IPS DF 6.9 (cell line): ENCODE results near the gene MYH6.

ENCODE experiments used
- DNase-seq: peaks from one replicate; pipeline ENCODE4 v3.0.0-alpha.2; 2013; ENCODE audit warnings: low read depth, low spot score
- H3K27ac ChIP-seq: one replicate; pipeline ENCODE4 v1.5.1; 2013; ENCODE audit warnings: low read length, control low read depth
- H3K27me3 ChIP-seq: 2 replicates; pipeline ENCODE4 v1.6.1; 2013; ENCODE audit warnings: mild to moderate bottlenecking, low read length; ENCODE audit not compliant: control insufficient read depth, insufficient read depth
- H3K36me3 ChIP-seq: 2 replicates; pipeline ENCODE4 v1.6.1; 2013; ENCODE audit warnings: low read length; ENCODE audit not compliant: control insufficient read depth, insufficient read depth
- H3K4me1 ChIP-seq: 2 replicates; pipeline ENCODE4 v1.6.1; 2013; ENCODE audit warnings: low read length; ENCODE audit not compliant: control insufficient read depth, insufficient read depth
- H3K4me3 ChIP-seq: 2 replicates; pipeline ENCODE4 v1.5.1; 2013; ENCODE audit warnings: mild to moderate bottlenecking, low read length
- H3K9me3 ChIP-seq: 2 replicates; pipeline ENCODE4 v1.6.1; 2013; ENCODE audit warnings: low read length, inconsistent platforms; ENCODE audit not compliant: control insufficient read depth, insufficient read depth
- WGBS: extraction: QIAGEN DNeasy Blood & Tissue Kit; methylation state at CpG from one replicate; pipeline ENCODE4 v1.1.7; 2013; ENCODE audit warnings: mixed read lengths, missing lambda C conversion rate; ENCODE audit not compliant: insufficient read length, insufficient coverage; 5-methylcytosine and 5-hydroxymethylcytosine counted together

MYH6 gene

DNA sequence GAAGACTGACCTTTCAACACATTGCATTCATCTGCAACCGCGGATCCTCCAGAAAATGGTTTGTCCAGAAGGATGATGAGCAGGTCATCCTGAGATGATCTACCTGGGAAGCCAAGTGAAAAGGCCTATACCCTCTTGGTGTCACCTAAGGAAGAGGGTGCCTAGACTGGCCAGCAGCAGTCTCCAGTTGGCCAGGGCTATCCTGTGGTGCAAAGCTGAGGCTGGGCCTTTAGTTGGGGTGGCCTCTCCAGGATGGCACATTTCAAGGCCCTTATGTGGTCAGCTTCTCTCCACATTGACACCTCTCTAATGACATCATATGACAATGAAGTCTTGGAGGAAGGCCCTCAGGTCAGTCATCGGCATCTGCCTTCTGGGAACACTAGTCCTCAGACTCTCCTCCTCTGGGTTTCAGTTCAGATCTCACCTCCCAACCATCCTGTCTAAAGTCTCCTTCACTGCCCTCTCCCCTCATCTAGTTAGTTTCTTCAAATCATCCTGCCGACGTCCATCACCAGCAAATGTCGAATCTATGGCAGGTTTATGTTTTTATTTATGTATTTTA is 52.1 kb downstream of the MYH6 start:
- H3K27ac ChIP-seq: no peak overlapping the region
- no peaks in the 10 kb centered on the region for H3K9me3 ChIP-seq
- no peak overlapping the region for H3K4me3 ChIP-seq
- WGBS: no CpG with 5 or more reads among the region's 6 CpGs
- H3K36me3 ChIP-seq: peaks cover 6% of the 10 kb centered on the region
- peaks cover 4% of the 10 kb centered on the region; the same call in 1 of the 2 replicates for H3K4me1 ChIP-seq
- no peak for DNase-seq
- no peaks in the 10 kb centered on the region for H3K27me3 ChIP-seq

DNA sequence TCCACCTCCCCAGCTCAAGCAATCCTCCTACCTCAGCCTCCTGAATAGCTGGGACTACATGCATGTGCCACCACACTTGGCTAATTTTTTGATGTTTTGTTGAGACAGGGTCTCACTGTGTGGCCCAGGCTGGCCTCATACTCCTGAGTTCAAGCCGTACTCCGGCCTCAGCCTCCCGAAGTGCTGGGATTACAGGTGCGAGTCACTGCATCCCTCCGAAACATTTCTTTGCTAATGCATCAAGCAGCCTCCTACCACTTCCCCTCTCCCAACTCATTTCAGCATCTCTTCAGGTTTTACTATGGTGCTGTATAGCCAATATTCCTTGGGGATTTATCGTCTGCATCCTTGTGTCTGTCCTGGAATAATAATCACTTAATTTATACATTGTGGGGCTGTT is 53.1 kb downstream of the MYH6 start:
- no peak overlapping the region for H3K27ac ChIP-seq
- peaks cover 5% of the 10 kb centered on the region for H3K36me3 ChIP-seq
- no peak for DNase-seq
- WGBS: no CpG with 5 or more reads among the region's 6 CpGs
- peaks cover 4% of the 10 kb centered on the region; the same call in 1 of the 2 replicates for H3K4me1 ChIP-seq
- H3K27me3 ChIP-seq: no peaks in the 10 kb centered on the region
- H3K9me3 ChIP-seq: no peaks in the 10 kb centered on the region
- H3K4me3 ChIP-seq: no peak overlapping the region

DNA sequence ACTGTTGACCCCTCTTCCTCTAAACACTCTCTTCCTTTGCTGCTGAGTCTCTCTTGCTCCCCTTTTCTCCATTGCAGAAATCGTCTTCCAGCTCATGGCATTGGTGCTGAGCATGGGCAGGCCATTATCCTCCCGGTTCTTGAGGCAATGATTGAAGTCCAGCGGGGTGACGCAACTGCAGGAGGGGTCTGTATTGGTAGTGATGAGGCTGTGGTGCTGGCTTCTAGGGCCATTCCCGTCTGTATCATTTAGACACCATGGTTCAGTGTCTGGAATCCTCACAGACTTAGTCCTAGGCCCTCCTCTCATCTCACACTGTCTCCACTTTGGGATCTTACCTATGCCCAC is 54.7 kb downstream of the MYH6 start:
- Histone ChIP-seq H3K27ac (no peak overlapping the region), H3K4me1 (peaks cover 4% of the 10 kb centered on the region; the same call in 1 of the 2 replicates), H3K27me3 (no peaks in the 10 kb centered on the region), H3K4me3 (no peak overlapping the region), H3K9me3 (no peaks in the 10 kb centered on the region), H3K36me3 (peaks cover 2% of the 10 kb centered on the region; the same call in 1 of the 2 replicates)
- whole genome bisulfite sequencing: no CpG with 5 or more reads among the region's 5 CpGs
- DNase-seq: no peak

DNA sequence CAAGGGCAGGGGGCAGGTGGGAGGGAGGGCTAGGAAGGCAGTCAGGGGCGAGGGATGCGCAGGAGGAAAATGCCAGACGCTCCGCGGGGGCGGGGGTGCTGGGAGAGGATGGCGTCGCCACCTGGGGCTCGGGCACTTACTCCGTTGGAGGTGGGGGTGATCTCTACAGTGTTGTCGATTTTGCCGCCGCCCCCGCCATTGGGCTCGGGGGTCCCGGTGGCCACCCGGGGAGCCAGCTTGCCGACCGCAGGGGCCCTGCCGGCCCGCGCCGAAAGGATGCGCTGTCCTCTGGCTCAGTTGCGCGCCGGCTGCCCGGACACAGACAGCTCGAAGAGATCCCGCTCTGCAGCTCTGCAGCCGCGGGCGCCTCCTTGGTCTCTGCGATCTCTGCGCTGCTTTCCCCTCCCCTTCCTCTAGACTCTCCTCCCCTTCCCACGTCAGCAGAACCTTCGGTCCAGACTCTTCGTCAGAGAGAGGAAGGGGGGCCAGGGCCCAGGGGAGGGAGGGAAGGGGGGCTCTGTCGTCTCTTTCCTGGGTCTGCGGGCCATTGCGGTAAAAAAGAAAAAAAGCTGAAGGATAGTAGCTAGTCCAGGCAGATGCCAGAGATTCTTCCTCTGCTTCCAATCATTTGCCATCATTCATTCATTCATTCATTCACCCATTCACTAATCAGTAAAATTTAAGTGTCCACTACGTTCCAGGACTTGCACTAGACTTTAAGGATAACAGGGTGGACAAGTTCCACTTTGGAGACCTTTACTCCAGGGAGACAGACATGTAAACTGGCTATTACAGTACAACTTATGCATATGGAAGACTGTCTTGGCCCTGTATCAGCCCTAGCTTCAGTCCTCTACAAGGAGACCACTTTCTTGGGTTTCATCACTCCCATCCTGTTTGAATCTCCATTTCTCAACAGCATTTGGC is 55.3 kb downstream of the MYH6 start, which contains the start of gene SLC22A17:
SLC22A17 (minus strand) TSS at position 382 of the 927 bp plus-strand sequence.
- DNase-seq: peak; percentile 77
- Histone ChIP-seq H3K4me1 (peaks cover 4% of the 10 kb centered on the region; the same call in 1 of the 2 replicates), H3K27ac (no peak within 1 kb of the TSS), H3K4me3 (peak within 1 kb of the TSS; percentile 91), H3K27me3 (no peaks in the 10 kb centered on the region), H3K36me3 (peaks cover 2% of the 10 kb centered on the region; the same call in 1 of the 2 replicates), H3K9me3 (no peaks in the 10 kb centered on the region)
- no CpG with 5 or more reads among the region's 42 CpGs for WGBS

DNA sequence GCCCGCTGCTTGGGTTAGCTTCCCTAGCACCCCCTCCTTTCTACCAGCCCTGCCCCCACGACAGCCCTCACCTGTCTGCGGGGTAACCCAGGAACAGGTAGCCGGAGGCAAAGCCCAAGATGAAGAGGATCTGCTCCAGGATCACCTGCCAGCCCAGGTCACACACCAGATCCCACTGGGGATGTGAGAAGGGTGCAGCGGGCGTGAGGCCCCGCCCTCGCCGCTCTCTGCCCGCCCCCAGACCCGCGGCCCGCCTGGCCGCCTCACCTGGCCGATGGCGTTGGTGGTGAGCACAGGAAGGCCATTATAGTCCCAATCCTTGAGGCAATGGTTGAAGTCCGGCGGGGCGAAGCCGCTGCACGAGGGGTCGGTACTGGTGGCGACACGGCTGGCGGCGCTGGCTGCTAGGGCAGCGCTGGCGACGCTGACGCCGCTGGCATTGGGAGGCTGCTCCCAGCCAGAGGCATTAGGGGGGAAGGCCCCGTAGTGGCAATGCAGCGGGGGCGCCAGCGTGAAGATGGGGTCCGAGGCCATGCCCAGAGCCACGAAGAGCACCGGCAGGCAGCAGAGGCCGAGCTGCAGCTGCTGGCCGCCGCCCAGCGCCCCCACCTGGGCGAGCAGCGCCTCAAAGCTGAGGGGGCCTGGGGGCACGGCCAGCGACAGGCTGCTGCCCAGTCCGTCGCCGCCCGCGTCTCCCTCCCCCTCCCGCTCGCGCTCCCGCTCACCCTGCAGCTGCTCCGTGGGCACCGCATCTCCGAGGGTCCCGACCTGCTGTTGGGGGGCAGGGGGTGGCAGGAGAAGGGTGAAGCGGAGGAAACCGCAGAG is 56.2 kb downstream of the MYH6 start:
- H3K27me3 ChIP-seq: no peaks in the 10 kb centered on the region
- H3K36me3 ChIP-seq: no peaks in the 10 kb centered on the region
- no peak overlapping the region for H3K27ac ChIP-seq
- H3K4me1 ChIP-seq: peaks cover 4% of the 10 kb centered on the region; the same call in 1 of the 2 replicates
- DNase-seq: no peak
- H3K9me3 ChIP-seq: no peaks in the 10 kb centered on the region
- no CpG with 5 or more reads among the region's 61 CpGs for WGBS
- H3K4me3 ChIP-seq: peak overlapping the region; percentile 91

DNA sequence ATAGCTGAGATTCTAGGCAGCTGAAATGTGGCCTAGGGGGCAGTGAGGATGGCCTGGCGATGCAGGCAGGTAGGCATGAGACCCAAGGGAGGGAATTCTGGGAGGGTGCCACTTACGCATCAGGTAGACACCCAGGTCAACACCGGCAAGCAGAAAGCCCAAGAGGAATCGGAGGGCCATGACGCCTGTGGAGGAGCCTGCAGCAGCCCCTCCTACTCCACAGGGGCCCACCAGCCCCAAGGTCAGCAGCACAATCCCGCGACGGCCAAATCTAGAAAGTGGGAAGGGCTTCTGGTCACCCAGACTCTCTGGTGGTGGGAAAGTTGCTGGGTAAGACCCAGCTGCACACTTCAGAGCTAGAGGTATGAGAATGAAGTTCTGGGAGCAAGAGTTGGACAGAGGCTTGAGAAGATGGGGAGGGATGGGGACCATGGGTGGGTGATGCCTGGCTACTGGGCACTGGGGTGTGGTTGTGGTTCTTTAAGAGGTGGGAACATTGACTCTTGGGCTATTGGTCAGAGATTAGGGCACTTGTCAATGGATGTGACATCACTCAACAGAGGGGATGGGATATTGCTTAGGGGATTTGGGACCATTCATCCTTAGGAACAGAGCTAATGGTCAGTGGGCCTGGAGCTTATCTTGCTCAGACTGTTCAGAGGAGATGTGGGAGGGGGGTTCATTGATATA is 58.8 kb downstream of the MYH6 start:
- no peaks in the 10 kb centered on the region for H3K9me3 ChIP-seq
- H3K27ac ChIP-seq: no peak overlapping the region
- no peaks in the 10 kb centered on the region for H3K27me3 ChIP-seq
- no peak for DNase-seq
- H3K36me3 ChIP-seq: no peaks in the 10 kb centered on the region
- H3K4me1 ChIP-seq: peaks cover 4% of the 10 kb centered on the region; the same call in 1 of the 2 replicates
- no CpG with 5 or more reads among the region's 8 CpGs for WGBS
- no peak overlapping the region for H3K4me3 ChIP-seq

DNA sequence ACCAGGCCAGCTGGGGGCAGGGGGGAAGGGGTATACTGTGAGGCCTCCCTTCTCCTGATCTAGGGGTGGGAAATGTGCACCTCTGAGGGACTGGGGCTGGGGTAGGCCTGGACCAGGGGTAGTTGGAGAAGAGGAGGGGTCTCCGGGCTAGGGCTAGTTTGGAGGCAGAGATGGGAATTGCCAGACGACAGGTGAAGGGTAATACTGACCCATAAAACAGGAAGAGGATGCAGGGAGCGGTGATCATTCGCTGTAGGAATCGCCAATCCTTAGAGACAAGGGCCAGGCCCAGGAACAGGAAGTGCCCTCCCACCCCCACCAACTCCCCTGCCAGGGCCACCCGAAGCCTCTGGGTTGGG is 59.8 kb downstream of the MYH6 start:
- H3K27me3 ChIP-seq: no peaks in the 10 kb centered on the region

DNA sequence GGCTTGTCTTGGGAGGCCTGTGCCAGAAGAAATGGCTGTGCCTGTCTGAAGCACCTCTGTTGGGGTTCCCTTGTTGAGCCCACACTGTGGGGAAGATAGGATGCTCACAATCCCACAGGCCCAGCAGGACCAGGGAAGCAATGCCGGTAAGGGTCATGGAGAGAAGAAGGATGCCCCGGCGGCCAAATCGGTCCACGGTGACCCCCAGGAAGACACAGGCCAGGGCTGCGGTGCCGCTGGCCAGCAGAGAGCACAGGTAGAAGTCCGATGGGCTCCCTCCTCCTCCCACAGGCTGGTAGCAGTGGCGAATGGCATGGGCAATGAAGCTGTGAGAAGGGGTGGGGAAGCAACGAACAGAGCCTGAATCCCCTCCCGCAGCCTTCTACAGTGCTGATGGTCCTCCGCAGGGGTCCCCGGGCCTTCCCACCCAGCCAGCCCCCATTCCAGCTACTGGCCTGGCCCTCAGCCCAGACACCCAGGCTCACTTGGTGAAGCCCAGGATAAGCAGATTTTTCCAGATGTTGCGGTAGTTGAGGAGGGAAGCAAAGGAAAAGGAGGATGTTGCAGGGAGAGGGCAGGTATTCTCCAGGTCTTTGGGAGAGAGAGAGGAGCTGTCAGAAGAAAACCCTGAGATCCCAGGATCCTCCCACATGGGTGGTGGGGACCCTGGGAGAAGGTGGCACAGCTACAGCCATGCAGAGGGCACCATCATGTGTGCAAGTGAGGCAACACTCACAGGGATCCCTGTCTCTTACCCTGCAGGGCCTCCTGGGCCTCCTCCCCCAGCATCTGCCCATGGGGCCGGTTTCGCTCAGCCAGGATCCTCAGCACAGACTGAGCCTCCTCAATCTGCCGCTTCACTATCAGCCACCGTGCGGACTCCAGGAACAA is 60.4 kb downstream of the MYH6 start:
- Histone ChIP-seq H3K27me3 (no peaks in the 10 kb centered on the region), H3K4me1 (peaks cover 4% of the 10 kb centered on the region; the same call in 1 of the 2 replicates), H3K36me3 (no peaks in the 10 kb centered on the region), H3K4me3 (no peak overlapping the region), H3K27ac (no peak overlapping the region), H3K9me3 (no peaks in the 10 kb centered on the region)
- WGBS: no CpG with 5 or more reads among the region's 19 CpGs
- no peak for DNase-seq

More for the DNA sequence above, 59.8 kb downstream of the MYH6 start:
- no peak overlapping the region for H3K4me3 ChIP-seq
- no peak for DNase-seq
- peaks cover 4% of the 10 kb centered on the region; the same call in 1 of the 2 replicates for H3K4me1 ChIP-seq
- WGBS: no CpG with 5 or more reads among the region's 6 CpGs
- no peaks in the 10 kb centered on the region for H3K9me3 ChIP-seq
- no peak overlapping the region for H3K27ac ChIP-seq
- H3K36me3 ChIP-seq: no peaks in the 10 kb centered on the region

DNA sequence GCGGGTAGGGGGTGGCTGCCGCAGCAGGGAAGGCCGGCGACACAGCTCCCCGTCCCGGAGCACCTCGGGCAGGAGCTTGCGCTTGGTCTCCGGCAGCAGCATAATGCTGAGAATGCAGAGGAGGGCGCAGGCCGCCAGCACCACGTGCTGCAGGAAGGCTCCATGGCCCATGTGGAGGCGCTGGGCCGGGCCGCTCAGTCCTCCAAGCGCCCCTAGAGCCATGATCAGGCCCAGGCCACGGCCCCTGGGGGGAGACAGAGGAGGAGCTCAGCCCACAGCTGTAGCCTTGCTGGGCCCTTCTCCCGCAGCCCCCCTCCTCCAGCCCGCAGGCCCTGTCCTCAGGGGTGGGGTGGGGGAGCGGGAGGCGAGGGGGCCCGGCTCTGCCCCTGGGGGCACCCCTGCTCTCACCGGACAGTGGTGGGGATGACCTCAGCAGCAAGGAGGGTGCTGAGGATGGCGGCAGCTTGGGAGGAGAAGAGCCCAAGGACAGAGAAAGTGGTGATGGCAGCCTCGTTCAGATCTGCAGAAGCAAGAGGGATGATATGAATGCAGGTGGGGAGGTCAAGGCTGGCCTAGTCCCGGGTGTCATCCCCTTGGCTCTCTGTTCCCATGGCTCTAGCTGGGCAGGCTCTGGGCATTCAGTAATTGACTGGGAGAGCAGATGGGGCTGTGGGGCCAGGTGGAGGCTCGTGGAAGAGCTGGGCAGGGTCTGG is 61.2 kb downstream of the MYH6 start:
- no peak overlapping the region for H3K4me3 ChIP-seq

More for the DNA sequence above, 61.2 kb downstream of the MYH6 start:
- H3K27me3 ChIP-seq: no peaks in the 10 kb centered on the region
- no peaks in the 10 kb centered on the region for H3K9me3 ChIP-seq
- peaks cover 3% of the 10 kb centered on the region; the same call in 1 of the 2 replicates for H3K4me1 ChIP-seq
- no peak for DNase-seq
- H3K36me3 ChIP-seq: no peaks in the 10 kb centered on the region
- H3K27ac ChIP-seq: no peak overlapping the region
- WGBS: no CpG with 5 or more reads among the region's 27 CpGs
